Thyroid gland (tissue), 4 donors: Measurements from ENCODE around the gene ROGDI. TPM values are rescaled to one million over a fixed set of nuclear protein-coding genes. Genes with fewer than 3 reads are reported as not detected.

Source experiments
- DNase-seq, 2 donors: peaks; one replicate each; pipeline ENCODE4 v3.0.0-alpha.2; 2019
- H3K27ac ChIP-seq, 3 donors: fragments of 200-600 bp; sonication (generic); 1 replicate in 2 of 3; 2 replicates in 1 of 3; pipeline ENCODE4 v1.5.1; 2016 to 2019; ENCODE audit warnings: mild to moderate bottlenecking in 1 of 3, moderate library complexity in 1 of 3
- H3K27me3 ChIP-seq: fragments of 200-600 bp; sonication (generic); one replicate; pipeline ENCODE4 v1.5.1; 2019
- H3K36me3 ChIP-seq, 2 donors: fragments of 200-600 bp; sonication (generic); one replicate each; pipeline ENCODE4 v1.5.1; 2016 to 2019
- H3K4me1 ChIP-seq, 2 donors: fragments of 200-600 bp; sonication (generic); one replicate each; pipeline ENCODE4 v1.5.1; 2017 to 2019
- H3K4me3 ChIP-seq, 3 donors: fragments of 200-600 bp; sonication (generic); replicated peaks in 1 of 3; 1 replicate in 2 of 3; 2 replicates in 1 of 3; pipeline ENCODE4 v1.5.1; 2016; ENCODE audit warnings: mild to moderate bottlenecking in 1 of 3
- H3K9me3 ChIP-seq: fragments of 200-600 bp; sonication (generic); one replicate; pipeline ENCODE4 v1.5.1; 2017
- CTCF ChIP-seq, 6 experiments: fragments of 200-600 bp in 3 of 6; fragments of 450-650 bp in 3 of 6; sonication (generic) in 3 of 6; IDR thresholded peaks; one replicate each; pipeline ENCODE4 v1.5.1; 2016 to 2019; ENCODE audit warnings: antibody characterized with exemption in 6 of 6, mild to moderate bottlenecking in 2 of 6, inconsistent platforms in 1 of 6, moderate library complexity in 1 of 6
- POLR2A ChIP-seq, 2 donors: fragments of 450-650 bp; IDR thresholded peaks; one replicate each; pipeline ENCODE4 v1.6.1; 2017; ENCODE audit warnings: antibody characterized with exemption in 2 of 2, mild to moderate bottlenecking in 2 of 2, moderate library complexity in 1 of 2
- WGBS, 2 donors: methylation state at CpG; one replicate each; pipeline ENCODE4 v1.1.5; 2017; 5-methylcytosine and 5-hydroxymethylcytosine counted together
- intact Hi-C: fragments of 100-400 bp; cut with DNase I; formaldehyde crosslinking; loops from one replicate; pipeline ENCODE4 v1.15.1; 2023
- total RNA-seq, 4 donors: library from RNA; depleted of rRNA; stranded (reverse); fragments of >200 nt; gene quantifications; one replicate each; pipeline ENCODE4 v1.2.3, GENCODE V29; 2016

The ROGDI gene
- total RNA-seq, 4 donors from 2014 or later = 5.9 to 12.1 (median 8.4) TPM

- DNase-seq = peak; percentile 97 to 98
- H3K4me1 ChIP-seq = peaks cover 6 to 21% of the 10 kb centered on the region in 2 donors
- 8 to 10% methylated on average over 10 to 15 of the region's 48 CpGs for WGBS, 2 donors
- TF ChIP-seq CTCF (IDR thresholded peaks at IDR 0.05) = no peak
- peak in 1 of 2 donors; percentile 82 for TF ChIP-seq POLR2A (IDR thresholded peaks at IDR 0.05)
- intact Hi-C loops = loop anchor here (5.0 kb wide), 1 partner anchor 34 kb away; the partner anchor contains the start of gene ROGDI
- H3K27ac ChIP-seq = peak overlapping the region; percentile 62 to 77 (median 75)
- H3K4me3 ChIP-seq = peak overlapping the region in 2 of 3 donors; percentile 5 to 42
- H3K27me3 ChIP-seq = no peaks in the 10 kb centered on the region
- peaks cover 6% of the 10 kb centered on the region in 2 donors for H3K36me3 ChIP-seq
- no peaks in the 10 kb centered on the region for H3K9me3 ChIP-seq
These were observed 33.7 kb downstream of the ROGDI start for GRCh38 chr16:4768549-4769305.

GRCh38 chr16:4767872-4768548 is 34.4 kb downstream of the ROGDI start:
- intact Hi-C loops = loop anchor here (5.0 kb wide), 1 partner anchor 34 kb away; the partner anchor contains the start of gene ROGDI
- H3K4me3 ChIP-seq = peak overlapping the region in 1 of 3 donors; percentile 16

GRCh38 chr16:4766875-4767628 is 35.4 kb downstream of the ROGDI start, which contains the start of gene ZNF500:
Gene ZNF500 (minus strand): TSS chr16:4767162. CDS start chr16:4765978, 1,184 bp downstream.
- WGBS, 2 donors = 11% methylated on average over 20 to 36 of the region's 72 CpGs
- intact Hi-C loops = loop anchor here (5.0 kb wide), 1 partner anchor 35 kb away; the partner anchor contains the start of gene ROGDI
- DNase-seq = peak; percentile 99
- TF ChIP-seq POLR2A (IDR thresholded peaks at IDR 0.05) = peak in 1 of 2 donors; percentile 72
- no peak for TF ChIP-seq CTCF (IDR thresholded peaks at IDR 0.05)
- H3K9me3 ChIP-seq = no peaks in the 10 kb centered on the region
- H3K27ac ChIP-seq = peak within 1 kb of the TSS; percentile 75 to 80 (median 77)
- H3K27me3 ChIP-seq = no peaks in the 10 kb centered on the region
- H3K36me3 ChIP-seq = peaks cover 21% of the 10 kb centered on the region in 2 donors
- peak within 1 kb of the TSS; percentile 34 to 97 (median 93) for H3K4me3 ChIP-seq
- H3K4me1 ChIP-seq = peaks cover 6 to 21% of the 10 kb centered on the region in 2 donors

More at GRCh38 chr16:4767872-4768548, 34.4 kb downstream of the ROGDI start:
- peak; percentile 19 to 37 for DNase-seq
- Histone ChIP-seq H3K27me3 (no peaks in the 10 kb centered on the region), H3K27ac (peak overlapping the region; percentile 62 to 77 (median 75)), H3K36me3 (peaks cover 12 to 13% of the 10 kb centered on the region in 2 donors), H3K4me1 (peaks cover 6 to 21% of the 10 kb centered on the region in 2 donors), H3K9me3 (no peaks in the 10 kb centered on the region)
- WGBS, 2 donors = 50 to 63% methylated on average over 17 of the region's 17 CpGs
- TF ChIP-seq CTCF (IDR thresholded peaks at IDR 0.05) (no peak), POLR2A (IDR thresholded peaks at IDR 0.05) (no peak)

GRCh38 chr16:4765511-4766474 is 36.6 kb downstream of the ROGDI start:
- no peak for DNase-seq
- TF ChIP-seq CTCF (IDR thresholded peaks at IDR 0.05) (no peak), POLR2A (IDR thresholded peaks at IDR 0.05) (no peak)
- Histone ChIP-seq H3K4me1 (peaks cover 6 to 21% of the 10 kb centered on the region in 2 donors), H3K4me3 (peak overlapping the region; percentile 34 to 97 (median 93)), H3K9me3 (no peaks in the 10 kb centered on the region), H3K36me3 (peaks cover 30 to 33% of the 10 kb centered on the region in 2 donors), H3K27me3 (no peaks in the 10 kb centered on the region), H3K27ac (no peak overlapping the region)
- 73 to 77% methylated on average over 17 to 26 of the region's 26 CpGs for WGBS, 2 donors
- intact Hi-C loops = loop anchor here (5.0 kb wide), 1 partner anchor 37 kb away; the partner anchor contains the start of gene ROGDI
